K562 (cell line): ENCODE results near the gene PCBP3. TPM values are rescaled to one million over a fixed set of nuclear protein-coding genes. Genes with fewer than 3 reads are reported as not detected.

Experiments used
- ATAC-seq: fragments of 200-7000 bp; cut with Tn5 transposase; 3 replicates; pipeline ENCODE4 v1.9.1; 2020; ENCODE audit warnings: moderate library complexity
- BruUV-seq: library from RNA; stranded (reverse); fragments of 400-500 nt; replicated peaks from 2 replicates; lab custom pipeline; 2021; lab: Mats Ljungman, UMichigan
- CTCF ChIA-PET: fragments of 300-600 bp; formaldehyde crosslinking; extraction: SDS; loops from one replicate; lab custom pipeline; 2021; ENCODE audit warnings: low intra/inter-chr PET ratio; lab: Yijun Ruan, JAX
- POLR2A ChIA-PET: fragments of 300-600, 350-650 bp; sonication (Branson Sonifier 250); formaldehyde crosslinking; extraction: SDS; loops from one replicate; lab custom pipeline; 2021; ENCODE audit warnings: antibody characterized with exemption, inconsistent platforms; lab: Yijun Ruan, JAX
- DNase-seq, 4 experiments: peaks; one replicate each; pipeline versions ENCODE4 v3.0.0 to v3.0.0-alpha.2; 2011 to 2018; ENCODE audit warnings: low spot score in 3 of 4, mixed read lengths in 3 of 4; ENCODE audit errors: extremely low read depth in 1 of 4
- FAIRE-seq: peaks from 2 replicates; lab custom pipeline; 2011; peaks lifted over from hg19 to GRCh38; lab: Jason Lieb, UNC
- H2AFZ ChIP-seq: 2 replicates; pipeline ENCODE4 v1.6.0; 2011; ENCODE audit warnings: low read depth, low read length, control low read depth, inconsistent platforms
- H3K27ac ChIP-seq: fragments of 200-600 bp; 3 replicates; pipeline ENCODE4 v1.8.0; 2011; ENCODE audit warnings: low read depth, mild to moderate bottlenecking, control low read depth, inconsistent platforms, low read length, moderate library complexity, mixed read lengths; ENCODE audit errors: extremely low read depth
- H3K27me3 ChIP-seq, 2 experiments: fragments of 300-600 bp in 1 of 2; 2 replicates in 1 of 2; 3 replicates in 1 of 2; pipeline versions ENCODE4 v1.6.0 to v1.8.0; 2011; ENCODE audit warnings: inconsistent platforms in 2 of 2, low read length in 2 of 2, mild to moderate bottlenecking in 1 of 2, mixed read lengths in 1 of 2, moderate library complexity in 1 of 2; ENCODE audit not compliant: control insufficient read depth in 2 of 2, insufficient read depth in 2 of 2
- H3K36me3 ChIP-seq: fragments of 300-600 bp; 3 replicates; pipeline ENCODE4 v1.8.0; 2011; ENCODE audit warnings: mild to moderate bottlenecking, low read length, inconsistent platforms; ENCODE audit not compliant: control insufficient read depth, insufficient read depth
- H3K4me1 ChIP-seq, 2 experiments: fragments of 200-600 bp in 1 of 2; replicated peaks in 1 of 2; 2 replicates in 1 of 2; 3 replicates in 1 of 2; pipeline versions ENCODE4 v1.5.1 to v1.8.0; 2011; ENCODE audit warnings: inconsistent platforms in 2 of 2, low read length in 2 of 2, mild to moderate bottlenecking in 1 of 2, mixed read lengths in 1 of 2, moderate library complexity in 1 of 2; ENCODE audit not compliant: control insufficient read depth in 2 of 2, insufficient read depth in 2 of 2
- H3K4me2 ChIP-seq: 2 replicates; pipeline ENCODE4 v1.6.1; 2011; ENCODE audit warnings: low read length, control low read depth, inconsistent platforms, mixed read lengths; ENCODE audit not compliant: insufficient read depth
- H3K4me3 ChIP-seq: fragments of 200-600 bp; sonication (generic), shearing (Covaris generic); 2 replicates; pipeline ENCODE4 v1.5.1; 2016; ENCODE audit warnings: control low read depth, inconsistent platforms
- H3K79me2 ChIP-seq: fragments of 200-600 bp; 3 replicates; pipeline ENCODE4 v1.8.0; 2011; ENCODE audit warnings: low read length, inconsistent platforms; ENCODE audit not compliant: control insufficient read depth, insufficient read depth
- H3K9ac ChIP-seq, 2 experiments: 2 replicates each; pipeline versions ENCODE4 v1.6.0 to v1.6.1; 2011; ENCODE audit warnings: low read depth in 2 of 2, low read length in 2 of 2, control low read depth in 1 of 2, inconsistent platforms in 1 of 2, mild to moderate bottlenecking in 1 of 2, mixed read lengths in 1 of 2; ENCODE audit not compliant: insufficient read depth in 1 of 2
- H3K9me1 ChIP-seq: one replicate; pipeline ENCODE4 v1.6.0; 2011; ENCODE audit warnings: inconsistent platforms, mild to moderate bottlenecking, low read length, moderate library complexity; ENCODE audit not compliant: control insufficient read depth, insufficient read depth
- H3K9me3 ChIP-seq: replicated peaks from 2 replicates; pipeline ENCODE4 v1.5.1; 2011; ENCODE audit warnings: low read depth, low read length, inconsistent platforms; ENCODE audit not compliant: control insufficient read depth, insufficient read depth
- H4K20me1 ChIP-seq: replicated peaks from 2 replicates; pipeline ENCODE4 v1.6.1; 2011; ENCODE audit warnings: low read length, inconsistent platforms, mixed read lengths; ENCODE audit not compliant: control insufficient read depth, insufficient read depth
- ZKSCAN8 ChIP-seq: fragments of 200-800 bp; sonication (Bioruptor generic); IDR thresholded peaks from 2 replicates; pipeline ENCODE4 v1.6.1; 2016; ENCODE audit warnings: missing genetic modification characterization, missing compliant biosample characterization
- WGBS: fragments of 100-300 bp; shearing (Covaris generic); methylation state at CpG from one replicate; pipeline ENCODE4 v1.1.6; 2016; ENCODE audit warnings: low coverage, mixed read lengths; ENCODE audit not compliant: insufficient coverage; ENCODE audit errors: missing lambda C conversion rate; 5-methylcytosine and 5-hydroxymethylcytosine counted together
- in situ Hi-C: fragments of 300-500 bp; cut with MboI; formaldehyde crosslinking; loops from 4 replicates; pipeline ENCODE4 v1.15.0; 2018; ENCODE audit warnings: inconsistent platforms, mixed read lengths
- intact Hi-C: fragments of 100-400 bp; cut with micrococcal nuclease; formaldehyde crosslinking; loops from 2 replicates; pipeline ENCODE4 v1.14.2; 2022
- polyA plus RNA-seq, 8 experiments: library from polyadenylated mRNA; depleted of rRNA in 4 of 8; stranded (reverse) in 5 of 8; unstranded in 3 of 8; fragments of >200 nt; fragmentation: Nextera tagmentation in 2 of 8; fragmentation: Illumina TruSeq in 1 of 8; extraction: Ambion mirVana in 2 of 8; extraction: Trizol in 1 of 8; gene quantifications; 2 replicates each; pipeline versions ENCODE4 v1.2.1 to v1.2.3, GENCODE V29; 2011 to 2014; ENCODE audit warnings: inconsistent platforms in 1 of 8, missing spikeins in 1 of 8
- total RNA-seq, 7 experiments: library from RNA; depleted of rRNA in 6 of 7; stranded (reverse); fragments of >200 nt in 6 of 7; fragmentation: Illumina TruSeq in 2 of 7; extraction: Trizol in 2 of 7; gene quantifications; 2 replicates each; pipeline versions ENCODE4 v1.2.1 to v1.2.3, GENCODE V29; 2011 to 2021; ENCODE audit warnings: low replicate concordance in 1 of 7
- TF ChIP-seq, protein P1 (sequence below): fragments of 450-650 bp; IDR thresholded peaks from 2 replicates; pipeline ENCODE4 v1.6.1; 2017; ENCODE audit warnings: antibody characterized with exemption
- TF ChIP-seq, protein P2 (sequence below): fragments of 450-650 bp; formaldehyde crosslinking; IDR thresholded peaks from 2 replicates; pipeline ENCODE4 v1.4.0; 2022; ENCODE audit warnings: mild to moderate bottlenecking, moderate library complexity
- TF ChIP-seq, protein P3 (sequence below): fragments of 150-350 bp; conservative IDR thresholded peaks from 2 replicates; pipeline ENCODE4 v1.6.1; 2014; ENCODE audit warnings: low read length

PCBP3 gene
- total and polyA plus RNA-seq, 9 of the 15 experiments (the other 6 are each of a cell fraction or from before 2014, with no cell fraction given), result 0.18 TPM; not detected in 8

DNA sequence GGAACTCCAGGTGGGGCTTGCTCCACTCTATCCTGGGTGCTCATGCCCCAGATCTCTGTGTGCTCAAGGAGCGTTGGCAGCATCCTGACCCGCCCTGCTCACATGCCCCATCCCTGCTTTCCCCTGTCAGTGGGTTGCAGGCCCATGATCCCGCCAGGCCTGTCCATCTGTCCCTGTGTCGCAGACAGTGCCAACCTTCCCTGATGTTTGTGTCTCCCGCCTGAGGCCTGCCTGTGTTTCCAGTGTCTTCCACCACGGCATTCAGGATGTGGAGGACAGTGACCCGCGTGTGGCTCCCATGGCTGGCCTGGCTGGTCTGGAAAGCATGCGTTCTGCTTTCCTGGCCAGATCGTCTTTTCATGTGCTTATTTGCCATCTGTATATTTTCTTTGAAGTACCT lies 82.9 kb downstream of the PCBP3 start (continued):
- TF ChIP-seq, protein P1, sequence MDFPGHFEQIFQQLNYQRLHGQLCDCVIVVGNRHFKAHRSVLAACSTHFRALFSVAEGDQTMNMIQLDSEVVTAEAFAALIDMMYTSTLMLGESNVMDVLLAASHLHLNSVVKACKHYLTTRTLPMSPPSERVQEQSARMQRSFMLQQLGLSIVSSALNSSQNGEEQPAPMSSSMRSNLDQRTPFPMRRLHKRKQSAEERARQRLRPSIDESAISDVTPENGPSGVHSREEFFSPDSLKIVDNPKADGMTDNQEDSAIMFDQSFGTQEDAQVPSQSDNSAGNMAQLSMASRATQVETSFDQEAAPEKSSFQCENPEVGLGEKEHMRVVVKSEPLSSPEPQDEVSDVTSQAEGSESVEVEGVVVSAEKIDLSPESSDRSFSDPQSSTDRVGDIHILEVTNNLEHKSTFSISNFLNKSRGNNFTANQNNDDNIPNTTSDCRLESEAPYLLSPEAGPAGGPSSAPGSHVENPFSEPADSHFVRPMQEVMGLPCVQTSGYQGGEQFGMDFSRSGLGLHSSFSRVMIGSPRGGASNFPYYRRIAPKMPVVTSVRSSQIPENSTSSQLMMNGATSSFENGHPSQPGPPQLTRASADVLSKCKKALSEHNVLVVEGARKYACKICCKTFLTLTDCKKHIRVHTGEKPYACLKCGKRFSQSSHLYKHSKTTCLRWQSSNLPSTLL, result no peak
- TF ChIP-seq, all 486 proteins: peak for 0

DNA sequence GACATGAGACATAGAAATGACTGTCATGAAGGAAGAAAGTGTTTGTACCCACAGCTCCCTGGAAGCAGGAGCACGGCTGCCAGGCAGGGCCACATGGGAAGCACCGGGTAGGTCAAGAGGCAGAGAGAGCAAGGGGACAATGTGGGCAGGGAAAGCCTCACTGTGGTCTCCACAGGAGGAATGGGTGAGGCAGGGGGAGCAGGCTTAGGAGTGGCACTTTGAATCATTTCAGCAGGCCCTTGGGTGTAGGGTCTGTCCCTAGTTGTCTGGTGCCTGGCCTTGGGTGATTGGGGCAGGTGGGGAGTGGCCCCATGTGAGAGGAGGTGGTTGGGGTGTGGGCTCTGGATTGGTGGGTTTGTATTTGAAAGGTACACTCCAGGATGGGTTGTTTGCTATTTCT lies 83.9 kb downstream of the PCBP3 start:
- Histone ChIP-seq H3K4me2 (no peak overlapping the region), H3K36me3 (no peaks in the 10 kb centered on the region), H3K9me3 (no peaks in the 10 kb centered on the region), H4K20me1 (no peaks in the 10 kb centered on the region), H3K79me2 (no peaks in the 10 kb centered on the region), H3K27ac (no peak overlapping the region), H3K9ac (no peak overlapping the region), H3K4me3 (no peak overlapping the region), H2AFZ (no peak overlapping the region), H3K27me3 (peaks cover 0 to 3% of the 10 kb centered on the region in 2 experiments; a peak in 1 of 5 replicates), H3K9me1 (no peaks in the 10 kb centered on the region), H3K4me1 (no peaks in the 10 kb centered on the region)
- CTCF ChIA-PET, result no interaction called here
- TF ChIP-seq, protein P2, sequence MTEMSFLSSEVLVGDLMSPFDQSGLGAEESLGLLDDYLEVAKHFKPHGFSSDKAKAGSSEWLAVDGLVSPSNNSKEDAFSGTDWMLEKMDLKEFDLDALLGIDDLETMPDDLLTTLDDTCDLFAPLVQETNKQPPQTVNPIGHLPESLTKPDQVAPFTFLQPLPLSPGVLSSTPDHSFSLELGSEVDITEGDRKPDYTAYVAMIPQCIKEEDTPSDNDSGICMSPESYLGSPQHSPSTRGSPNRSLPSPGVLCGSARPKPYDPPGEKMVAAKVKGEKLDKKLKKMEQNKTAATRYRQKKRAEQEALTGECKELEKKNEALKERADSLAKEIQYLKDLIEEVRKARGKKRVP (CRISPR knock-in tag), result no peak
- no peak for TF ChIP-seq ZKSCAN8
- TF ChIP-seq, protein P3, sequence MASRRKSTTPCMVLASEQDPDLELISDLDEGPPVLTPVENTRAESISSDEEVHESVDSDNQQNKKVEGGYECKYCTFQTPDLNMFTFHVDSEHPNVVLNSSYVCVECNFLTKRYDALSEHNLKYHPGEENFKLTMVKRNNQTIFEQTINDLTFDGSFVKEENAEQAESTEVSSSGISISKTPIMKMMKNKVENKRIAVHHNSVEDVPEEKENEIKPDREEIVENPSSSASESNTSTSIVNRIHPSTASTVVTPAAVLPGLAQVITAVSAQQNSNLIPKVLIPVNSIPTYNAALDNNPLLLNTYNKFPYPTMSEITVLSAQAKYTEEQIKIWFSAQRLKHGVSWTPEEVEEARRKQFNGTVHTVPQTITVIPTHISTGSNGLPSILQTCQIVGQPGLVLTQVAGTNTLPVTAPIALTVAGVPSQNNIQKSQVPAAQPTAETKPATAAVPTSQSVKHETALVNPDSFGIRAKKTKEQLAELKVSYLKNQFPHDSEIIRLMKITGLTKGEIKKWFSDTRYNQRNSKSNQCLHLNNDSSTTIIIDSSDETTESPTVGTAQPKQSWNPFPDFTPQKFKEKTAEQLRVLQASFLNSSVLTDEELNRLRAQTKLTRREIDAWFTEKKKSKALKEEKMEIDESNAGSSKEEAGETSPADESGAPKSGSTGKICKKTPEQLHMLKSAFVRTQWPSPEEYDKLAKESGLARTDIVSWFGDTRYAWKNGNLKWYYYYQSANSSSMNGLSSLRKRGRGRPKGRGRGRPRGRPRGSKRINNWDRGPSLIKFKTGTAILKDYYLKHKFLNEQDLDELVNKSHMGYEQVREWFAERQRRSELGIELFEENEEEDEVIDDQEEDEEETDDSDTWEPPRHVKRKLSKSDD, result no peak
- POLR2A ChIA-PET, result interaction anchor here (1.0 kb wide), 1 partner anchor 11 kb away, joined by 3 read pairs; no protein-coding TSS in a partner anchor
- DNase-seq, result no peak
- ATAC-seq, result no peak
- no peak for FAIRE-seq
- no TSS peak for BruUV-seq
- WGBS, result 0% methylated on average over 2 of the region's 2 CpGs
- intact Hi-C loops, result no loop called here
- in situ Hi-C loops, result no loop called here
